Measurements from ENCODE around the gene SNX24.
"Not testable (repeated sequence)": the region's sequence is repeated elsewhere in the genome, so short reads cannot be mapped to it uniquely, and the experiment has no call there.

The SNX24 gene

DNA sequence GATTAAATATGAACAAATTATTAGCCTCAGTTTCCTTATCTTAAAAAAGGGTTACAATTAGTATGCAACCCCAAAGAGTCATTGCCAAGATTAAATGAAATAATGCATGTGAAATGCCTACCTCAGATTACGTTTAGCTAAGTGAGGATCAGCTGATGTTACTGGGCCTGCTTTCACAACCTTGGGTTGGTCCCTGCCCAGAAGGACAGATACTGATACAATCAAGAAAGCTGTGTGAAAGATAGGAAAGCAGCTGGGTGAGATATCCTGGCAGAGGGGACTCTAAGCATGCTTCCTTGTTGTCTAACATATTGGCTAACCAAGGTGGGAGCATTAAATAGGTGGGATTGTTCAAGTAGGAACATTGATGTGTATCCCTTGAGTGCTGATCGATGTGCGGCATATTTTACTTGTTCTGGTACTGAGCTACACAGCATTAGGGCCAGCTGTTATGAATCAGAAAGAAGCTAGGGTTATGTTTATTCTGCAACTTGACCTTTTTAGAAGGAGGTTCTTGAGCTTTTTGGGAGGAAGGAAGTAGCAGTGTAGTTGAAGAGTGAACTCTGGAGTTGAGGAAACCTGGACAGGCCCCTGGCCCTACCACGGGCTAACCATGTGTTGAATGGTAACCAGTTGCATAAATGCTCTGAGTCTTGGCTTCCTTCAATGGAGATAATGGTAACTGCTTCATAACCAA is 28.9 kb downstream of the SNX24 start:
- no peak for DNase-seq

- DNase-seq = no peak
Measured at GRCh38 chr5:122877518-122877917, 32.1 kb downstream of the SNX24 start.

- no peak for DNase-seq
Measured at GRCh38 chr5:122879076-122879475, 33.7 kb downstream of the SNX24 start.

DNA sequence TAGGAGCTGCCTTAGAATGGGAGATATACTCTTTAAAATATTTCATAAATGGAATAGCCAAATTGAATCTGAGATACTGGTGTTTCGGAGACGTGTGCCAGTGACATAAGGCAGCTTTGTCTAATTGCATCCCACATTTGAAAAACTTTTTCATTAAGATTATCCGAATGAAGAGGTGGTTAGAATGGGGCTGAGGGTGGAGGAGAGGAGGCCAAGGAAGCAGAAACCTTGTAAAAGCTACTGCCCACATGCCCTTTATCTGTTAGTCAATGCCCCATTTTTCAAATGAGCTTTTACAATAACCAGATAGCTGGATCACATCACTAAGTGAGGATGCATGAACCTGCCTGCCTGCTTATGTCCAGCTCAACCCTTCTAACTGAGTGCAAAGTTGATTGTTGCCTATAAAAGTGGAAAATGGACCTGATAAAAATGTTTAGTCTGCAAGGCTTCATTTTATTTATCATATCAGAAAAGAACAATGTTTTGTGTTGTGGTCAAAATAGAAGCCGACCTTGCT is 34.8 kb downstream of the SNX24 start:
- DNase-seq = no peak

DNA sequence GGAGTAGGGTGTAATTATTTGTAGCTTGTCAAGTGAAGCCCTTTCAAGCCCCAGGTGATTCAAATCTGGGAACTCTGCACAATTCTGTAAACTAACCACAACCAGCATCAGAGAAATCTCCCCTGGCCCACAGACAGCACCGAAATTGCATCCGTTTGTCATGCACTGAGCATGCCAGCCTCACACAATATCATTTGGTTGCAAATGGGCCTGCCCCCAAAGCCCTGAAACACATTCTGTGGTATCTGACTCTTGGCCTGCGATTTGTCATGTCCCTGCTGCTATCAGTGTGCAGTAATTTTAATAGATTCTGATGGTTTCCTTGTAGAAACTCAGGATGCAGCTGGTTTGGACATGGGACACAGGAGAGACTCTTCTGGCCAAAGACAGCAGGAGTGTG is 35.3 kb downstream of the SNX24 start:
- DNase-seq = no peak

DNA sequence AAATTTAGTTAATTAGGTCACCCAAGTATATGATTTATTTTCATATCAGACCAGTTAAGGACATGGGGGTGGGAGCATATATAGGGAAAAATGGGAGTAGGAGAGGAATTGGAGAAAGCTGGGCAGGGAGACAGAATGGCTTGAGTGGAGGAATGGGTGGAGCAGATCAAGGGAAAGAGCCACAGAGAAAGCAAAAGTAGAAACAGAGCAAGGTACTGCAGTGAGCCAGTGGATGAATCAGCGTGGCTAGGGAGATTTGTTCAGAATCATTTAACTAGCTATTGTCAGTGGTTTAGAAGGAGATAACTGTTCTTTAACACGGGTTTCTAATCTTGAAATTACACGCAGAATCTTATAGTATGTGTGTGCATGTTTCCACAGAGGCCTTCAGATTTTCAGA is 37.4 kb downstream of the SNX24 start:
- no peak for DNase-seq

- no peak for DNase-seq
Measured at GRCh38 chr5:122885045-122885517, 39.7 kb downstream of the SNX24 start.

GRCh38 chr5:122885891-122886290 is 40.5 kb downstream of the SNX24 start:
- DNase-seq = no peak

GRCh38 chr5:122895141-122895540 is 49.7 kb downstream of the SNX24 start:
- DNase-seq = no peak

GRCh38 chr5:122896598-122897282 is 51.3 kb downstream of the SNX24 start:
- DNase-seq = no peak

DNA sequence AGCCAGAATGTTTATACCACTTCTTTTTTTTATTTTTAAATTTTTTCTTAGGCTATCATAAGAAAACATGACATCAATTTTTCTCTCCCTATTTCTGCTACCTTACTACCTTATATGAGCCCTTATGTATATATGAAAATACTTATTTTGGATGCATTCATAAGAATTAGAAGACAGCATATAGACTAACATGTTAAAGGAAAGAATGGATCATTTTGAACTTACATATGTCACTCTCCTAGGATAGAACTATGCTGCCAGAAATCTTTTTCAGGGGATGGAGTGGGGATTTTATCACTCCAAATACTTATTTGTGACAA is 51.8 kb downstream of the SNX24 start:
- no peak for DNase-seq

DNA sequence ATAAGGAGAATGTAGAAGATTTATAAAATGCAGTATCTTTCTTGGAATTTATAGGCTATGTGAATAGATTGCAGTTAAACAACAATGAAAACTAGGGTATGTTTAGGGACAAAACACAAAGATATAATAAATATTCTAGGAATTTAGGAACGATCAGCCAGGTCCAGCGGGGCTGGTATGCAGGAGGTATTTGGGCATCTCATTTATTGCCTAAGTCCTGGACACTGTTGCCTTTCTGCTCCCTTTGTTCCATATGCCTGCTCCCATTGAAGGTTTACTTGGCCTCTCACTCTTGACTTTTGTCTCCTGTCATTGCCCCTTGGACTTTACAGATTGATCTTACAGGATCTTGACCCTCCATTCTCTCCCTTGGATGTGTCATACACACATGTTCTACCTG is 55.9 kb downstream of the SNX24 start:
- no peak for DNase-seq

GRCh38 chr5:122902263-122902662 is 56.9 kb downstream of the SNX24 start:
- no peak for DNase-seq

GRCh38 chr5:122906768-122907167 is 61.4 kb downstream of the SNX24 start:
- no peak for DNase-seq

- DNase-seq = no peak
Measured at GRCh38 chr5:122907276-122907675, 61.9 kb downstream of the SNX24 start.

DNA sequence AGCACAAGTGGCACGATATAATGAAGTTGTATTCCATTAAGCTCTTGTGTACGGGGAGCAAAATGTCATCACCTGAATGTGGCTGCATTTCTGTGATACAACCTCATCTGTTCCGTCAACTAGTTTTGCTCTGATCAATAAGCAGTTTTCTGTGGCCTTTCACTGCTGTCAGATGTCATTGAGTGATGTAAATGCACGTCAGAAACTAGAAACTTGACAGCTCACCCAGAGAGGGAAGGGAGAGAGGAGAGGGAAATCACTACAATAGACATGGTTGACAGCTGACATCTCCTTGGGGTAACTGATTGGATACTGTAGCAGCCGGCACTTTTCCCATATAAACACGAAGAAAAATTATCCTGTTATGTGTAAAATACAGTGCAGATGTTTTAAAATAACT is 62.7 kb downstream of the SNX24 start:
- DNase-seq = no peak

DNA sequence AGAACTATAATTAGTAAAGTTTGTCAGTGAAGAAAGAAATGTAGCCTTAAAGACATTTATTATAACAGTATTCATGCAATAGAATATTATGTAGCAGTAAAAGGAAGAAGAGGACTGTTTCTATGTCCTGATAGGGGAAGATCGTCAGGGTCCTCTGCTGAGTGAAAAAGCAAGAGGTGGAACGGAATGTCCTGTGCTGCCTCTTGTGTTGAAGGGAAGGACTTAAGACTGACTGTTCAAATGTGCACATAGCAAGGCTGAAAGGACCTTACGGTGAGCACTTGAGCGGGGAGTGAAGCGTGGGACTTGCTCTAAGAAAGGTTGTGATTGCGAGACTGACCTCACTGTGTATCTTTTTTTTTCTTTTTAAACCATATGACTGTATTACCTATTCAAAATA is 63.2 kb downstream of the SNX24 start:
- no peak for DNase-seq

DNA sequence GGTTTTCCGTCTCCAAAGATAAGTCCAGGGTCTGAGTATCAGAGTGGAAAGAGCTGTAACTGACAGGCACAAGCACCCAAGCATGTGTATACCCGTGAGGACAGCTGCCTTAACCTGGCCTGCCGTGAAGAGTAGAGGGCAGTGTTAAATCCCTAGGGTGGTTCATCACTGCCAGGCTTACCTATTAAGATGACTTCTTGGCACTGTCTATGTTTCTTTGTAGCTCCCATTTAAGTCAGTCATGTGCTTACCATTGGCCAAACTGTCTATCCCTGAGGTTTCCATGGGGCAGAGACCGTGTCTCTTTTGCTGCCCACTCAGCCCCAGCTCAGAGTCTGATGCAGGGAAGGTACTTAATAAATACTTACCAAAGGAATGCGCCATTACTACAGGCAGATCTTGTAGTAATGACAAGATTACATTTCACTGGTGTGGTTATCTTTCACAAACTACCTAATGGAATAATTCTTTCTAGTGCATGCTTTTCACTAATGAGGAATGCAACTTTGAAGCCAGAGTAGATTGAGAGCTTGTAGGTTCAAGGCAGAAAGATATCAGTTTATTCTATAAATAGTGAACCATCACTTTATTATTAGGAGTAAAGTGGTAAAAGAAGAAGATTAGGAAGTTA is 64.2 kb downstream of the SNX24 start:
- DNase-seq = no peak

DNA sequence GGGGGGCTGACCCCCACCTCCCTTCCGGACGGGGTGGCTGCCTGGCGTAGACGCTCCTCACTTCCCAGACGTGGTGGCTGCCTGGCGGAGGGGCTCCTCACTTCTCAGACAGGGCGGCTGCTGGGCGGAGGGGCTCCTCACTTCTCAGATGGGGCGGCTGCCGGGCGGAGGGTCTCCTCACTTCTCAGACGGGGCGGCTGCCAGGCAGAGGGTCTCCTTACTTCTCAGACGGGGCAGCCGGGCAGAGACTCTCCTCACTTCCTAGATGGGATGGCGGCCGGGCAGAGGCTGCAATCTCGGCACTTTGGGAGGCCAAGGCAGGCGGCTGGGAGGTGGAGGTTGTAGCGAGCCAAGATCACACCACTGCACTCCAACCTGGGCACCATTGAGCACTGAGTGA is 68.0 kb downstream of the SNX24 start:
- DNase-seq = not testable (repeated sequence)

DNA sequence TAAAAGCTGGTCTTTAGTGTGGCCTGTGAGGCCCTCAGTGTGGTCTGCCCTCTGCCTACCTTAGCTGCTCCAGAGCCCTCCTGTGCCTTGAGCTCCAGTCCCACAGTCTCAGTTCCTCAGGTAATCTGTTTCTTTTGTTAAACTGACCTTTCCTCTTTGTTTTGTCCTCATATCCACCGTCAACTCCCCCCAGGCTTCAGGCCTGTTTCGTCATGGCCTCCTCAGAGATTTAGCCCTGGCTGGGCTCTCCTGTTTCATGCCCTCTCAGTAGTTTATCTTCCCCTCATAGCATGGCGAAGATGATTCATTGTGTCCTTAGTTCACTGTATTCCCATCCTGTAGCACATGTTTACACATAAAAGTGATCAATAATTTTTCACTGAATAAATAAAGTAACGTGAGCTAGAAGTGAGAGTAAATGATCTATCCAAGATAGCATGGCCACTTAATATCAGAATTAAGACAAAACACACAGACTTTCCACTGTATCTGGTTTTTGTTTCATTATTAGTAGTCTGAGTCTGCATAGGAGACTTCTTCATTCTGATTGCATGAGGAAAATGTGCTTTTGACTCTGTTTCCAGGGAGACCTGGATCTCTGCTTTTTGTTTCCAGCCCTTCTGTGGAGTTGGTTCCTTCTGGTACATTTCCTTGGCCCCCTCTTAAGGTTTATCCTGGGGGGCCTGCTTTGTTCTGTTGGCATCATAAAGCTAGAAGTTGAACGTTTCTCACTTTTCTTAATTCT is 70.5 kb downstream of the SNX24 start:
- DNase-seq = no peak

DNA sequence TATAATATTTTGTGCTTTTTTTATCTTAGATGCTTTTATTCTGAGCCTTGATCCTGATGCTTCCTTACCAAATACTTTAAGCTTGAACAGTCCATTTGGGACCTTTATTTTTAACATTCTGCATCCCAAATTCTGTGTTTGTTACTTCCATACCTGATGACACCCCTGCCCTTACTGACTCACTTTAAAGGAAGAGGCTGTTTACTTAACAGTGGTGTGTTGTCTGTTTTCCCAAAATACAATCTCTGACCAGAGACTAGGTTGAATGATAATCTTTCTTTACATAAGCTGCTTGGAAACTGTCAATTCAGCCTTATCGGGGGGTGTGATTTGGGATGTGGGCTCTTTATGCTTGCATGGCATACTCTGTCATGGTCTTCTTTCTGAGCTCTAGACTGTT is 71.1 kb downstream of the SNX24 start:
- no peak for DNase-seq

- DNase-seq = no peak
Measured at GRCh38 chr5:122919969-122920368, 74.6 kb downstream of the SNX24 start.

- DNase-seq = no peak
Measured at GRCh38 chr5:122921826-122922225, 76.4 kb downstream of the SNX24 start.
